ENCODE measurements around the gene PRR20E. TPM values are rescaled to one million over a fixed set of nuclear protein-coding genes. Genes with fewer than 3 reads are reported as not detected.
"Not testable (repeated sequence)": the region's sequence is repeated elsewhere in the genome, so short reads cannot be mapped to it uniquely, and the experiment has no call there.

PRR20E gene
- not detected for total RNA-seq

DNA sequence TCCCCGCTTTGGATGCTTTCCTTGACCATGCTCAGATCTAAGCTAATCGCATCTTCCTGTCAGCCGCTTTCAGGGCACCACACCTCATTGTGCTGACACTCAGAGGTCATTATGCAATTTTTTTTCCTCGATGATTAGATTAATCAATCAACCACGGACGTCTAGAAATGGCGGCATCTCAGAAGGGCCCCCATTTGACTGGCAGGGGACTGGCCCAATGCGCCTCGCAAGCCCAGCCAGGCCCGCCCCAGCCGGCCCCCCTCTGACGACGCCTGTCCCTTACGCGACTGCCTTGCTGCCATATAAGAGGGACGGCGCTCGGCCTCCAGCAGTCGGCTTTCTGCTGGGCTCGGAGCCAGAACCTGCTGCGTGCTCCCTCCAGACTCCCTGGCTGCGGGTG is at the start of gene PRR20E:
TSS of gene PRR20E (plus strand) at position 301 of the 400 bp plus-strand sequence. CDS start 387 bp downstream, outside the sequence.
- intact Hi-C loops (cut with micrococcal nuclease); H3K4me1 Mint-ChIP-seq (ENCODE audit: low read depth); H3K4me3 Mint-ChIP-seq: not testable (repeated sequence)

DNA sequence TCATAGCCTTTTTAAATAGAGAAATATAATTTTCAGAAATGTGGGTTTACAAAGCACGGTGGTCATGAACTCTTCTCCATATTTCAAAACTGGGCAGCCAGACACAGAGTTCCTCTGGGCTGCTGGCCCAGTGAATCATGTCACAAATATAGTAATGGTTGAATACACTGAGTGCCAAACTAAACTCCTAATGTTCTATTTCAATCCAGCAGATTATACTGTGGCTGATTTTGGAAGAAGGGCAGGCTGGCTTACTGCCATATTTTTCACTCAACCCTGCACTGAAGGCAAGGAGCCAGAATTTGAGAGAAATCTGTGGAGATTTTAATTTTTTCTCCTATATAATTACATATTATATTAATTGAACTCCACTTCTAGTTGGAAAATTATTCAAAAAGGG is 43.3 kb upstream of the PRR20E start:
- H3K27me3 Mint-ChIP-seq (ENCODE audit: low read depth) = no peaks in the 10 kb centered on the region
- no peaks in the 10 kb centered on the region for H3K36me3 Mint-ChIP-seq (ENCODE audit: low read depth)
- CTCF ChIA-PET = no interaction called here
- H3K4me1 Mint-ChIP-seq (ENCODE audit: low read depth) = no peaks in the 10 kb centered on the region
- H3K9me3 Mint-ChIP-seq = peaks cover 2% of the 10 kb centered on the region
- intact Hi-C loops (cut with micrococcal nuclease) = no loop called here
- no peak for DNase-seq
- no peak overlapping the region for H3K27ac Mint-ChIP-seq
- no peak overlapping the region for H3K4me3 Mint-ChIP-seq

More for the DNA sequence above, at the start of gene PRR20E:
- H3K27ac Mint-ChIP-seq; H3K9me3 Mint-ChIP-seq; H3K27me3 Mint-ChIP-seq (ENCODE audit: low read depth); CTCF ChIA-PET; H3K36me3 Mint-ChIP-seq (ENCODE audit: low read depth); DNase-seq: not testable (repeated sequence)

DNA sequence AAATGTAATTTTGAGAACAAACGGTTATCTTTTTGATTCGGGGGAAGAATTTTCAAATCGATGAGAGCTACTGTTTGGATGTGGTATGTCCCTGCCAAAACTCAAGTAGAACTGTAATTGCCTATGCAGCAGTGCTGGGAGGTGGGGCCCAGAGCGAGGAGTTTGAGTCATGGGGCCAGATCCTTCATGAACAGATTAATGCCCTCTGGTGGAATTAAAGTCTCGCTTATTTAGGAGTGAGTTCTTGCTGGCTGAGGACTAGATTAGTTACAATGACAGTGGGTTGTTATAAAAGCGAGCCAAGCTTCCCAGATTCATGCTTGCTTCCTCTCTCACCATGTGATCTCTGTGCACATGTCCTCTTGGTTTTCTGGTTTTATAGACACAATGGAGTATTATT is 38.1 kb upstream of the PRR20E start:
- Mint-ChIP-seq H3K27ac (no peak overlapping the region), H3K36me3 (ENCODE audit: low read depth) (no peaks in the 10 kb centered on the region), H3K4me1 (ENCODE audit: low read depth) (no peaks in the 10 kb centered on the region), H3K9me3 (peaks cover 2% of the 10 kb centered on the region), H3K27me3 (ENCODE audit: low read depth) (no peaks in the 10 kb centered on the region), H3K4me3 (no peak overlapping the region)
- CTCF ChIA-PET = no interaction called here
- intact Hi-C loops (cut with micrococcal nuclease) = no loop called here
- no peak for DNase-seq

DNA sequence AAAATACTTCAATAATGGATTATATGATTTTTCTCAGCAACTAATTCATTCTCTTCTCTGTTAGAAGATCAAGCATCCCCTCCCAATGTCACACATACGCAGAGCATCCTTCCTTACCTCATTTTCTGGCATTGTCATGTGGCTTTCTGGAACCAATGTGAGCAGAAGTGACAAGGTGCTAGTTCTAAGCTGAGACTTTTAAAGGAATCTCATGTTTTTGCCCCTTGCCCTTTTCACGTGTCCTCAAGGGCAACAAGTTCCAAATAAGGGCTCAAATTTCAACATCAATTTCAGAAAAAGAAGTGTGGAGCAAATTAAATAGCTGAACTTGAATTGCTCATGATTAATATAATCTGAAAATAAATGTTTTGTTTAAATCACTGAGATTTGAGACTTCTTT is 30.9 kb upstream of the PRR20E start:
- CTCF ChIA-PET = no interaction called here
- no peaks in the 10 kb centered on the region for H3K27me3 Mint-ChIP-seq (ENCODE audit: low read depth)
- H3K4me1 Mint-ChIP-seq (ENCODE audit: low read depth) = no peaks in the 10 kb centered on the region
- no peaks in the 10 kb centered on the region for H3K36me3 Mint-ChIP-seq (ENCODE audit: low read depth)
- H3K9me3 Mint-ChIP-seq = peaks cover 4% of the 10 kb centered on the region
- H3K27ac Mint-ChIP-seq = no peak overlapping the region
- DNase-seq = no peak
- H3K4me3 Mint-ChIP-seq = no peak overlapping the region
- intact Hi-C loops (cut with micrococcal nuclease) = no loop called here

DNA sequence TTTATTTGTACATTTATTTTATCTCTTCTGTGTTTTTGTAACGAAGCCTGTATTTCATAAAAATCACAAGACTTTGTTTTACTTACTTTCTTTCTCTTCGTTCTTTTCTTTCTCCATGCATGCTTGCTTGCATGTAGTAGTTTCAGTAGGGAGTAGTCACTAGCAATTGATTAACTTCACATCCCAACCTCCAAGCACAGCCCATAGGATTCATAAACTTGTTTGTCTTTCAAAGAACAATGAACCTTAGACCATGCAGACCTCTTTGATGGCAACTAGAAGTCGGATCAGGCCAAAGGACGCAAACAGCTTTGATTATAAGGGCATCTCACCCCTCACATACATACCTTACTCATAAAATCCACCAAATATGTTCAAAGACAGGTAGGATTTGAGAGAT is 29.4 kb upstream of the PRR20E start:
- Mint-ChIP-seq H3K27me3 (ENCODE audit: low read depth) (no peaks in the 10 kb centered on the region), H3K4me3 (no peak overlapping the region), H3K9me3 (peaks cover 4% of the 10 kb centered on the region), H3K27ac (no peak overlapping the region), H3K4me1 (ENCODE audit: low read depth) (no peaks in the 10 kb centered on the region), H3K36me3 (ENCODE audit: low read depth) (no peaks in the 10 kb centered on the region)
- intact Hi-C loops (cut with micrococcal nuclease) = no loop called here
- DNase-seq = no peak
- CTCF ChIA-PET = no interaction called here

DNA sequence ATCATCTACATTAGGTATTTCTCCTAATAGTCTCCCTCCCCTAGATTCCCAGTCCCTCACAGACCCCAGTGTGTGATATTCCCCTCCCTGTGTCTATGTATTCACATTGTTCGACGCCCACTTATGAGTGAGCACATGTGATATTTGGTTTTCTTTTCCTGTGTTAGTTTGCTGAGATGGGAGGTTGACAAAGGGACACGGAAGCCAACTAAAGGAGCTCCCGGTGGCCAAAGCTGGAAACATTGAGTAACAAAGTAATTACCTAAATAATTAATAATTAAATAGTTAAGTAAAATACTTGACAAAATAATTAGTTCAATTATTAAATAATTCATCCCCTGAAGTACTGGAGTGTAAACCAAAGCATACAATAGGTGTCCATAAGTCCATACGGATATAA is 28.0 kb upstream of the PRR20E start:
- Mint-ChIP-seq H3K36me3 (ENCODE audit: low read depth) (no peaks in the 10 kb centered on the region), H3K9me3 (peaks cover 4% of the 10 kb centered on the region)

DNA sequence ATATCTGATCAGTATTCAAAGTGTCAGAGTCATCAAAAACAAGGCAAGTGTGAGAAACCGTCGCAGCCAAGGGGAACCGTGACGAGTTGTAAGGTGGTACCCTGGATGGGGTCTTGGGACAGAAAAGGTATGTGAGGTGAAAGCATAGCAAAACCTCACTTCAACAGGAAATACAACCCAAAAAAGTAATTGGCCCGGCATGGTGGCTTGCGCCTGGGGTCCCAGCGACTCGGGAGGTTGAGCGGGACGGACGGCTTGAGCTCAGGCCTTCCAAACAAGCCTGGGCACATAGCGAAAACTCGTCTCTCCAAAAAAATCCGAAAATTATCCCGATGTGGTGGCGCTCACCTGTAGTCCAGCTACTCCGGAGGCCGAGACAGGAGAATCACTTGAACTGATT is 27.2 kb upstream of the PRR20E start:
- H3K27ac Mint-ChIP-seq; intact Hi-C loops (cut with micrococcal nuclease); H3K9me3 Mint-ChIP-seq; DNase-seq; H3K36me3 Mint-ChIP-seq (ENCODE audit: low read depth); CTCF ChIA-PET; H3K4me1 Mint-ChIP-seq (ENCODE audit: low read depth); H3K4me3 Mint-ChIP-seq; H3K27me3 Mint-ChIP-seq (ENCODE audit: low read depth): not testable (repeated sequence)

More for the DNA sequence above, 28.0 kb upstream of the PRR20E start:
- Mint-ChIP-seq H3K4me1 (ENCODE audit: low read depth) (no peaks in the 10 kb centered on the region), H3K27me3 (ENCODE audit: low read depth) (no peaks in the 10 kb centered on the region), H3K27ac (no peak overlapping the region), H3K4me3 (no peak overlapping the region)
- CTCF ChIA-PET = no interaction called here
- intact Hi-C loops (cut with micrococcal nuclease) = no loop called here
- DNase-seq = no peak

DNA sequence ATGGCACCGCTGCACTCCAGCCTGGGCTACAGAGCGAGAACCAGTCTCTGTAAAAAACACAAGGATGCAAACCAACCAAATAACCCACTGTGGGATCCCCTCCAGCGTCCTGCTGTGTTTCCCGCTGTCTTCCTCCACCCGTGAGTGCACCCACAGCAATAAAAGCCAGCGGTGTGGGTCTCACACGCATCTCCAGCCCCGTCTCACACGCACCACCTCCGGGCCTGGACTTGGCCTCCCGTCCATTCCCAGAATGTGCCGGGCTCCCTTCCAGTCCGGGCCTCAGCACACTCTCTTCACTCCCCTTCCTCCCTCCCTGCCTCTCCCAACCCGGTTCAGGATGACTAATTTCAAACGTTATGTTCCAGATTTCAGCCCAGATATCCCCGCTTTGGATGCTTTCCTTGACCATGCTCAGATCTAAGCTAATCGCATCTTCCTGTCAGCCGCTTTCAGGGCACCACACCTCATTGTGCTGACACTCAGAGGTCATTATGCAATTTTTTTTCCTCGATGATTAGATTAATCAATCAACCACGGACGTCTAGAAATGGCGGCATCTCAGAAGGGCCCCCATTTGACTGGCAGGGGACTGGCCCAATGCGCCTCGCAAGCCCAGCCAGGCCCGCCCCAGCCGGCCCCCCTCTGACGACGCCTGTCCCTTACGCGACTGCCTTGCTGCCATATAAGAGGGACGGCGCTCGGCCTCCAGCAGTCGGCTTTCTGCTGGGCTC is 26.6 kb upstream of the PRR20E start, which contains the start of gene PRR20A:
TSS of gene PRR20A (plus strand) at position 684 of the 734 bp plus-strand sequence. CDS start 387 bp downstream, outside the sequence.
- H3K4me3 Mint-ChIP-seq; intact Hi-C loops (cut with micrococcal nuclease); H3K27ac Mint-ChIP-seq; CTCF ChIA-PET; H3K4me1 Mint-ChIP-seq (ENCODE audit: low read depth); H3K36me3 Mint-ChIP-seq (ENCODE audit: low read depth); H3K27me3 Mint-ChIP-seq (ENCODE audit: low read depth); H3K9me3 Mint-ChIP-seq; DNase-seq: not testable (repeated sequence)

DNA sequence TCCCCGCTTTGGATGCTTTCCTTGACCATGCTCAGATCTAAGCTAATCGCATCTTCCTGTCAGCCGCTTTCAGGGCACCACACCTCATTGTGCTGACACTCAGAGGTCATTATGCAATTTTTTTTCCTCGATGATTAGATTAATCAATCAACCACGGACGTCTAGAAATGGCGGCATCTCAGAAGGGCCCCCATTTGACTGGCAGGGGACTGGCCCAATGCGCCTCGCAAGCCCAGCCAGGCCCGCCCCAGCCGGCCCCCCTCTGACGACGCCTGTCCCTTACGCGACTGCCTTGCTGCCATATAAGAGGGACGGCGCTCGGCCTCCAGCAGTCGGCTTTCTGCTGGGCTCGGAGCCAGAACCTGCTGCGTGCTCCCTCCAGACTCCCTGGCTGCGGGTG is 19.8 kb upstream of the PRR20E start, which contains the start of gene PRR20B:
TSS of gene PRR20B (plus strand) at position 301 of the 400 bp plus-strand sequence. CDS start 387 bp downstream, outside the sequence.
- H3K9me3 Mint-ChIP-seq; H3K4me3 Mint-ChIP-seq; CTCF ChIA-PET; H3K36me3 Mint-ChIP-seq (ENCODE audit: low read depth); DNase-seq; H3K27ac Mint-ChIP-seq; intact Hi-C loops (cut with micrococcal nuclease); H3K27me3 Mint-ChIP-seq (ENCODE audit: low read depth); H3K4me1 Mint-ChIP-seq (ENCODE audit: low read depth): not testable (repeated sequence)

DNA sequence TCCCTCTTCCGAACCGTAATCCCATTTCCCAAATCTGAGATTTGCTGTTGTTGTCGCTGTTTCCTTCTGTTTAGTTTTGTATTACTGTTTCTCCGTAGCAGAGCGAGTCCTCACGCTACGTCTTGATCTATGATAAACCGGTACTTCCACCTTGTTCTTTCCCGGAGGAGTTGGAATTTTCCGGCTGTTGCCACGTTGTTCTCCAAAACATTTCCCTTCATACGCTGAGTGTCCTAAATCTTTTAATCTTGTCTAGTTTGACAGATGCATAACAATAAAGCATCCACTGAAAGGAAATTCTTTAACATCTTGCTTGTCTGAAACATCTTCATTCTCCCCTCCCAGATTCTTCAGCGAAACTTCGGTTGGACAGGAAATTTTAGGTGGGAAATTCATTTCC is 18.9 kb upstream of the PRR20E start:
- H3K4me1 Mint-ChIP-seq (ENCODE audit: low read depth); H3K36me3 Mint-ChIP-seq (ENCODE audit: low read depth); H3K9me3 Mint-ChIP-seq; H3K27me3 Mint-ChIP-seq (ENCODE audit: low read depth); H3K27ac Mint-ChIP-seq; intact Hi-C loops (cut with micrococcal nuclease); CTCF ChIA-PET; DNase-seq; H3K4me3 Mint-ChIP-seq: not testable (repeated sequence)

DNA sequence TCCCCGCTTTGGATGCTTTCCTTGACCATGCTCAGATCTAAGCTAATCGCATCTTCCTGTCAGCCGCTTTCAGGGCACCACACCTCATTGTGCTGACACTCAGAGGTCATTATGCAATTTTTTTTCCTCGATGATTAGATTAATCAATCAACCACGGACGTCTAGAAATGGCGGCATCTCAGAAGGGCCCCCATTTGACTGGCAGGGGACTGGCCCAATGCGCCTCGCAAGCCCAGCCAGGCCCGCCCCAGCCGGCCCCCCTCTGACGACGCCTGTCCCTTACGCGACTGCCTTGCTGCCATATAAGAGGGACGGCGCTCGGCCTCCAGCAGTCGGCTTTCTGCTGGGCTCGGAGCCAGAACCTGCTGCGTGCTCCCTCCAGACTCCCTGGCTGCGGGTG is 13.2 kb upstream of the PRR20E start, which contains the start of gene PRR20C:
TSS of gene PRR20C (plus strand) at position 301 of the 400 bp plus-strand sequence. CDS start 387 bp downstream, outside the sequence.
- DNase-seq = not testable (repeated sequence)

DNA sequence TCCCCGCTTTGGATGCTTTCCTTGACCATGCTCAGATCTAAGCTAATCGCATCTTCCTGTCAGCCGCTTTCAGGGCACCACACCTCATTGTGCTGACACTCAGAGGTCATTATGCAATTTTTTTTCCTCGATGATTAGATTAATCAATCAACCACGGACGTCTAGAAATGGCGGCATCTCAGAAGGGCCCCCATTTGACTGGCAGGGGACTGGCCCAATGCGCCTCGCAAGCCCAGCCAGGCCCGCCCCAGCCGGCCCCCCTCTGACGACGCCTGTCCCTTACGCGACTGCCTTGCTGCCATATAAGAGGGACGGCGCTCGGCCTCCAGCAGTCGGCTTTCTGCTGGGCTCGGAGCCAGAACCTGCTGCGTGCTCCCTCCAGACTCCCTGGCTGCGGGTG is 6.7 kb upstream of the PRR20E start, which contains the start of gene PRR20D:
TSS of gene PRR20D (plus strand) at position 301 of the 400 bp plus-strand sequence. CDS start 387 bp downstream, outside the sequence.
- CTCF ChIA-PET; H3K9me3 Mint-ChIP-seq; H3K27me3 Mint-ChIP-seq (ENCODE audit: low read depth); H3K4me1 Mint-ChIP-seq (ENCODE audit: low read depth); DNase-seq; H3K4me3 Mint-ChIP-seq; intact Hi-C loops (cut with micrococcal nuclease); H3K27ac Mint-ChIP-seq; H3K36me3 Mint-ChIP-seq (ENCODE audit: low read depth): not testable (repeated sequence)

More for the DNA sequence above, 13.2 kb upstream of the PRR20E start, which contains the start of gene PRR20C:
- H3K27me3 Mint-ChIP-seq (ENCODE audit: low read depth); H3K4me1 Mint-ChIP-seq (ENCODE audit: low read depth); CTCF ChIA-PET; H3K36me3 Mint-ChIP-seq (ENCODE audit: low read depth); H3K9me3 Mint-ChIP-seq; intact Hi-C loops (cut with micrococcal nuclease); H3K27ac Mint-ChIP-seq; H3K4me3 Mint-ChIP-seq: not testable (repeated sequence)

DNA sequence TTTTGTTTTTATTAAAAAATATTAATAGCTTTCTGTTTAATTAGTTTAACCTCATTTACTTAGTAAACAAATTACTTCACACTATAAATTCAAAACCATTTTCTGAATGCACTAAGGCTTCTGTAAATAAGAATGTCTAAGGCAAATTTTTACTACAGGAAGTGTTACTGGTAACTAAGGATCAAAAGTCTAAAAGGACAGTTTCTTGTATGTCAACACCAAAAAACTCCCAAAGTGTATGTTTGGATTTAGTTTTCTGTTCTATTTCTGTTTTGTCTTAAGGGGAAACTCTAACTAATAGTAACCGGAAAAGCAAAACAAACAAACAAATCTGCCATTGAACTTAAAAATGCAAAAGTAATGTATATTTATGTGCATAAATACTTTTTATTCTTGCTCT is 24.7 kb downstream of the PRR20E start:
- no peak overlapping the region for H3K4me3 Mint-ChIP-seq
- H3K27ac Mint-ChIP-seq = no peak overlapping the region
- H3K4me1 Mint-ChIP-seq (ENCODE audit: low read depth) = no peaks in the 10 kb centered on the region
- intact Hi-C loops (cut with micrococcal nuclease) = no loop called here
- no peak for DNase-seq
- no peaks in the 10 kb centered on the region for H3K27me3 Mint-ChIP-seq (ENCODE audit: low read depth)
- H3K9me3 Mint-ChIP-seq = peaks cover 6% of the 10 kb centered on the region
- CTCF ChIA-PET = no interaction called here
- H3K36me3 Mint-ChIP-seq (ENCODE audit: low read depth) = no peaks in the 10 kb centered on the region
